Kasumi-1 (cell line): Measurements from ENCODE around the gene MARVELD1.
"Not testable (repeated sequence)": the region's sequence is repeated elsewhere in the genome, so short reads cannot be mapped to it uniquely, and the experiment has no call there.

Experiments
- DNase-seq, 2 experiments: peaks; one replicate each; lab custom pipeline; 2025; lab: John Stamatoyannopoulos, UW

Gene MARVELD1

GRCh38 chr10:97690133-97690532 lies 23.4 kb upstream of the MARVELD1 start:
- no peak for DNase-seq

DNA sequence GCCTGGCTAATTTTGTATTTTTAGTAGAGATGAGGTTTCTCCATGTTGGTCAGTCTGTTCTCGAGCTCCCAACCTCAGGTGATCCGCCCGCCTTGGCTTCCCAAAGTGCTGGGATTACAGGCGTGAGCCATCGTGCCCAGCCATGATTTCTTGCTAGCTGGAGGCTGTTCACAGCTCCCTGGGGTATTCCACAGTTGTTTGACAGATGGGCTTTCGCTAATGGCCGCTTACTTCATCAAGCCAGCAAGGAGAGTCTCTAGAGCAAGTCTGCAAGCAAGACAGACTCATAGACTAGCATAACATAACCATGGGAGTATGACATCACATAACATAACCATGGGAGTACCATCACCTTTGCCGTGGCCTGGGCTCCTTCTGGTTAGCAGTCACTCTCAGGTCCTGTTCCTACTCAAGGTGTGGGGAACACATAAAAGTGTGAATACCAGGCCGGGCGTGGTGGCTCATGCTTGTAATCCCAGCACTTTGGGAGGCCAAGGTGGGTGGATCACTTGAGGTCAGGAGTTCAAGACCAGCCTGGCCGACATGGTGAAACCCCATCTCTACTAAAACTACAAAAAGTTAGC lies 15.4 kb upstream of the MARVELD1 start:
- not testable (repeated sequence) for DNase-seq

DNA sequence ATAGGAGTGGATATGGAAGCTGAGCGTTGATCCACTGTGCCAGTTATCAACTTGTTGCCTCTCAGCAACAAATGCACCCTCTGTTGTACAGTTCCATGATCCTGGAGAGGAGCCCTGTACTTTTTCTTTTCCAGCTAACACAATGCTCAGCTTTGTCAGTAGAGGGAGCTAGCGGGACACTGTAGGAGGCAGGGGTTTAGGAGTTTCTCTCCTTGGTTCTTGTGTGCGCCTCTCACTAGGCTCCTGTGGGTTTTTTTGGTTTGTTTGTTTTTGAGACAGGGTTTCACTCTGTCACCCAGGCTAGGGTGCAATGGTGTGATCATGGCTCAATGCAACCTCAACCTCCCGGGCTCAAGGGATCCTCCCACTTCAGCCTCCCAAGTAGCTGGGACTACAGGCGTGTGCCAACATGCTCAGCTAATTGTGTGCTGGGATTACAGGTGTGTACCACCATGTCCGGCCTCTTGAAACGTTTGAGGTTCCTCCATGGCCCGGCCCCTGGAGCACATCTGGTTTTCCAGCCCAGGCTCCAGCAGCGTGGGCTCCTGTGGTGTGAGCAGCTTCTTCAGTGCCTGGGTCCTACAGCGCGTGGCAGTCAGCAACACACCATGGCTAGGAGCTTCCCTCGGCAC lies 12.0 kb upstream of the MARVELD1 start:
- peak; percentile 94 to 99 for DNase-seq

- no peak for DNase-seq
Measured at GRCh38 chr10:97703398-97704067, 10.0 kb upstream of the MARVELD1 start.

DNA sequence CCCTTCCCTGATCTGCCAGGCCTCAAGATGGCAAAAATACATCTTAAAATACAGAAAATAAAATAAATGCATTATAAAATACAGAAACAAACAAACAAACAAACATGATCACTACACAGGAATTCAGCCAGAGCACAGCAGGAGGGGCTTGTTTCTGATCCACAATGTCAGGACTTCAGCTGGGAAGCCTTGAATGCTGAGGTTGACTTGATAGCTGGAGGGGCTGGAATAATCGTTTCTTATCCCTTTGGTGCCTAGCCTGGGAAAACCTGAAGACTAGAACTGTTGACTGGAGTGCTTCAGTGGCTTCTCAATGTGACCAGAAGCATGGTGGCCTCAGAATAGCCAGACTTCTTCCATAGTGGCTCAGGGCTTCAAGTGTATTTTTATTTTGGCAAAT lies 9.2 kb upstream of the MARVELD1 start:
- DNase-seq = no peak

DNA sequence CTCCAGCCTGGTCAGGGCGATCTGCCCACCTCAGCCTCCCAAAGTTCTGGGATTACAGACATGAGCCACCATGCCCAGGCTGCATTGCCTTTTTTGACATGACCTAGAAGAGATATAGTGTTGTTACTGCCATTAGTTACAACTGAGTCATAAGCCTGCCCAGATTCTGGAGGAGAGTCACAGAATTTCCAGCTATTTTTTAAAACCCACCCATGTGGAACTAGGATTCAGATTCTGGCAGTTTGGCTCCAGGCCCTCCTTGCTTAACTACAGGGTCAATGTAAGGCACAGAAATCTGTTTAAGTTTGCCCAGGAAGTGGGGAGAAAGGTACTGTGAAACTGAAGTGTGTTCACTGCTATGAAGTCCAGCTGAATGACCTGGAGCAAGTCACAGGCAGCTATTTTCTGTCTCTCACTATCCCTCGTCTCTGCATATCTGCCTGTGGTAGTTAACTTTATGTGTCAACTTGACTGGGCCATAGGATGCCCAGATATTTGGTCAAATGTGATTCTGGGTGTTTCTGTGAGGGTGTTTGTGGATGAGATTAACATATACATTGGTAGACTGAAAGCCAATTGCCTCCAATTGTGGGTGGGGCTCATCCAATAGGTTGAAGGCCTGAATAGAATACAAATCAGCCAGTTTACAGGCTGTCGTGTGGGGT lies 8.4 kb upstream of the MARVELD1 start:
- DNase-seq = no peak

DNA sequence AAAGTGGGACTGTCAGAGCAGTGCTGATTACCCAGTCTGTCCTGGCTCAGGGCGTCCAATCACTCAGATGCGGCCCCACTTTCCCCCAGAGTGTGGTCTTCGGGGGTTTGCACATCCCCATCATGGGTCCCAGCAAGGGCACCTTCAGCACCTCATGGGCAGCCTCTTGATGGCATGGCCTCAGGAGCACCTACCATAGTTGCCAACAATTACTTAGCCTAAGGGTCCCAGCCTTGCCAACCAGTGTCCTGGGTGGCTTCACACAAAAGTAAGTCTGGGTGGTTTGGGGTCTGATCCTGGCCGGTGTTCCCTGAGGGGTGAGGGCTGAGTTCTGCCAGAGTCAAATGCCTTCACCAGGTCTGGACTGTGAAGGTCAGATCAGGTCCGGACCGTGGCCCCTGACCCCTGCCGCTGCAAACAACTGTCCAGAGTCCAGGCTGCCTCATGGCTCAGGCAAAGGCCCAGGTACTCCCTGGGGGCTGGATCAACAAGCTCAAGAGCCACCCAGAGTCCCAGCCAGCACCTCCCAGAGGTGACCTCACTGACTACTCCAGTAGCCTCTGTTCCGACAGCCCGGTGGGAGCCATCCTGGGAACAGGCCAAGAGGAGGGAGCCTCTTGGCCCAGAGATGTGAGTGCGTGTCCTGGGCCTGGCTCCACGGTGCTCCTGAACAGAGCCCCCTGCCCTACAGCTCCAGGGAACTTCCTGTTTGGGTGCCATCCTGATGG lies 6.2 kb upstream of the MARVELD1 start:
- DNase-seq = no peak

- DNase-seq = no peak
Measured at GRCh38 chr10:97708167-97708566, 5.4 kb upstream of the MARVELD1 start.

GRCh38 chr10:97708976-97709946 lies 4.3 kb upstream of the MARVELD1 start:
- peak; percentile 83 to 86 for DNase-seq

- DNase-seq = peak; percentile 32 to 38
Measured at GRCh38 chr10:97711640-97712572, 1.6 kb upstream of the MARVELD1 start.

- peak; percentile 43 to 50 for DNase-seq
Measured at GRCh38 chr10:97713826-97714400, 383 bp downstream of the MARVELD1 start.

GRCh38 chr10:97714401-97715258 lies 1.1 kb downstream of the MARVELD1 start:
- peak; percentile 87 to 94 for DNase-seq

- peak in 1 of 2 experiments; percentile 23 for DNase-seq
Measured at GRCh38 chr10:97715259-97715874, 1.8 kb downstream of the MARVELD1 start.

GRCh38 chr10:97717627-97718026 lies 4.1 kb downstream of the MARVELD1 start:
- no peak for DNase-seq

- peak; percentile 55 to 65 for DNase-seq
Measured at GRCh38 chr10:97718178-97718577, 4.6 kb downstream of the MARVELD1 start.

GRCh38 chr10:97718659-97719142 lies 5.2 kb downstream of the MARVELD1 start:
- DNase-seq = no peak

DNA sequence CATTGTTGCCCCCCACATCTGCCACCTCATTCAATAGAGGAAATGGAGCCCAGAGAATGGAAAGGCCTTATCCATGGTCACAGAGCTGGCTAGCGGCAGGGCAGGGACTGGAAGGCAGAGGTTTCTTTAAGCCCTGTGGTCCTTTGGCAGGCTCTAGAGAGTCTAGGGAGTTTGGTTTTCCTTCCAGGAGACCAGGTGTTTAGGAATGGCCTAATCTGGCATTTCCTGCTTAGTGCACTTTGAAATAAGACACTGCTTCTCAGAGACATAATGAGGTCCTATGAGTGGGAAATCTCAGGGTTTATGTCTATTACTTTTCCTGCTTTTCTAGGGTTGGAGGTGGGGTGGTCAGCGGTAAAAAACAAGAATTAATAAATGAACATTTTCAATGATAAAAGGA lies 6.1 kb downstream of the MARVELD1 start:
- DNase-seq = no peak
